Parathyroid adenoma (tissue), 2 donors: Measurements from ENCODE around the gene CD6.
A peak's percentile ranks its signal among the peaks of the same experiment; 100 is the strongest.

Source experiments
- H2AFZ ChIP-seq: fragments of 300-600 bp; sonication (generic); one replicate; pipeline ENCODE4 v1.7.0; 2017; ENCODE audit warnings: antibody characterized with exemption, mild to moderate bottlenecking
- H3K27ac ChIP-seq: fragments of 300-600 bp; sonication (generic); one replicate; pipeline ENCODE4 v1.7.0; 2017
- H3K27me3 ChIP-seq: fragments of 300-600 bp; sonication (generic); one replicate; pipeline ENCODE4 v1.7.0; 2017; ENCODE audit warnings: low read length; ENCODE audit not compliant: control insufficient read depth, insufficient read depth
- H3K36me3 ChIP-seq: fragments of 300-600 bp; sonication (generic); one replicate; pipeline ENCODE4 v1.7.0; 2017; ENCODE audit warnings: low read length; ENCODE audit not compliant: control insufficient read depth, insufficient read depth
- H3K4me1 ChIP-seq: fragments of 300-600 bp; sonication (generic); one replicate; pipeline ENCODE4 v1.7.0; 2017; ENCODE audit warnings: control low read depth
- H3K4me2 ChIP-seq: fragments of 300-600 bp; sonication (generic); one replicate; pipeline ENCODE4 v1.7.0; 2017; ENCODE audit warnings: low read length
- H3K4me3 ChIP-seq: fragments of 300-600 bp; sonication (generic); one replicate; pipeline ENCODE4 v1.7.0; 2017; ENCODE audit warnings: low read depth, low read length
- H3K79me2 ChIP-seq: fragments of 300-600 bp; sonication (generic); one replicate; pipeline ENCODE4 v1.7.0; 2017; ENCODE audit warnings: control low read depth
- H3K9ac ChIP-seq: fragments of 300-600 bp; sonication (generic); one replicate; pipeline ENCODE4 v1.7.0; 2017; ENCODE audit warnings: mild to moderate bottlenecking
- H3K9me3 ChIP-seq: fragments of 300-600 bp; sonication (generic); one replicate; pipeline ENCODE4 v1.7.0; 2017; ENCODE audit warnings: low read length; ENCODE audit not compliant: control insufficient read depth
- CTCF ChIP-seq: fragments of 300-600 bp; sonication (generic); IDR thresholded peaks from one replicate; pipeline ENCODE4 v1.7.0; 2017; ENCODE audit warnings: antibody characterized with exemption, mild to moderate bottlenecking
- donor health status: primary hyperparathyroidism.

CD6 gene

DNA sequence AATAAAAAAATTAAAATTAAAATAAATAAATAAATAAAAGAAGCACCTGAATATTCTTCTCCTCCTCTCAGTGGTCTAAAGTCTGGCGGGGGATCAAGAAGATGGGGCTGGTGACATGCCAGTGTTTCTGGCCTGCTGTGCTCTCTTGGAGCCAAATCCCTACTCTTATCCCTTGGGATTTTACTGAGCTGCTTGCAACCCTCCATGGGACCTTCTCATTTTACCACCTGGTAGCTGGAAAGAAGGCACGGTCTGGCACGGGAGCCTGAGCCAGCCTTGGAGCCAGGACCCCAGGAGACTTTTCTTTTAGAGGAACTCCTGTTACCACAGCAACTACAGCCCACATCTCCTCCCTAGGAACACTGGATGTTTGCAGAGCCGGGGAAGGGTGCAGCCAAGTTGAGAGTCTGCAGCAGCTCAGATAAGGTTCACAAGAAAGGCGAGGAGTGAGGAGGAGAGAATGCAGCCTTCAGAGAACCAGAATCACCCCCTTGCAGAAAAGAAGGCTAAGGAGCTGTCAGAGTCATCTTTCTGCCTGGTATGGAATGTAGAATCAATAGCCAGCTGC, 21.4 kb downstream of the CD6 start:
- no peak overlapping the region for H3K27ac ChIP-seq
- no peak overlapping the region for H3K4me2 ChIP-seq
- no peaks in the 10 kb centered on the region for H3K79me2 ChIP-seq
- TF ChIP-seq CTCF: no peak
- no peaks in the 10 kb centered on the region for H3K27me3 ChIP-seq
- H3K9ac ChIP-seq: no peak overlapping the region
- H3K36me3 ChIP-seq: no peaks in the 10 kb centered on the region
- H3K4me3 ChIP-seq: no peak overlapping the region
- no peak overlapping the region for H2AFZ ChIP-seq
- H3K4me1 ChIP-seq: no peaks in the 10 kb centered on the region
- H3K9me3 ChIP-seq: no peaks in the 10 kb centered on the region

- Histone ChIP-seq H3K4me3 (no peak overlapping the region), H3K4me1 (no peaks in the 10 kb centered on the region), H3K9ac (no peak overlapping the region), H3K79me2 (no peaks in the 10 kb centered on the region), H3K4me2 (peak overlapping the region; percentile 17), H3K9me3 (no peaks in the 10 kb centered on the region), H3K27me3 (no peaks in the 10 kb centered on the region), H2AFZ (no peak overlapping the region), H3K27ac (no peak overlapping the region), H3K36me3 (no peaks in the 10 kb centered on the region)
- TF ChIP-seq CTCF: no peak
These were observed 22.1 kb downstream of the CD6 start for GRCh38 chr11:60993615-60994014.

GRCh38 chr11:60994541-60995080, 23.1 kb downstream of the CD6 start:
- no peak overlapping the region for H3K9ac ChIP-seq
- peak overlapping the region; percentile 33 for H3K4me3 ChIP-seq
- no peak for TF ChIP-seq CTCF
- H3K4me1 ChIP-seq: no peaks in the 10 kb centered on the region
- no peaks in the 10 kb centered on the region for H3K9me3 ChIP-seq
- H2AFZ ChIP-seq: no peak overlapping the region
- H3K4me2 ChIP-seq: peak overlapping the region; percentile 37
- no peaks in the 10 kb centered on the region for H3K27me3 ChIP-seq
- no peaks in the 10 kb centered on the region for H3K79me2 ChIP-seq
- H3K36me3 ChIP-seq: no peaks in the 10 kb centered on the region
- H3K27ac ChIP-seq: no peak overlapping the region

- no peak overlapping the region for H2AFZ ChIP-seq
- no peaks in the 10 kb centered on the region for H3K79me2 ChIP-seq
- no peaks in the 10 kb centered on the region for H3K9me3 ChIP-seq
- no peak overlapping the region for H3K4me2 ChIP-seq
- H3K9ac ChIP-seq: no peak overlapping the region
- no peak overlapping the region for H3K4me3 ChIP-seq
- no peak for TF ChIP-seq CTCF
- H3K4me1 ChIP-seq: no peaks in the 10 kb centered on the region
- H3K27ac ChIP-seq: no peak overlapping the region
- no peaks in the 10 kb centered on the region for H3K36me3 ChIP-seq
- no peaks in the 10 kb centered on the region for H3K27me3 ChIP-seq
These were observed 24.3 kb downstream of the CD6 start for GRCh38 chr11:60995798-60996197.
